ENCODE measurements around the gene XKR7.

XKR7 gene

GRCh38 chr20:31943052-31943471 is 24.9 kb upstream of the XKR7 start:
- peak in 15 of 56 donors; percentile 2 to 54 (median 18) for DNase-seq

DNA sequence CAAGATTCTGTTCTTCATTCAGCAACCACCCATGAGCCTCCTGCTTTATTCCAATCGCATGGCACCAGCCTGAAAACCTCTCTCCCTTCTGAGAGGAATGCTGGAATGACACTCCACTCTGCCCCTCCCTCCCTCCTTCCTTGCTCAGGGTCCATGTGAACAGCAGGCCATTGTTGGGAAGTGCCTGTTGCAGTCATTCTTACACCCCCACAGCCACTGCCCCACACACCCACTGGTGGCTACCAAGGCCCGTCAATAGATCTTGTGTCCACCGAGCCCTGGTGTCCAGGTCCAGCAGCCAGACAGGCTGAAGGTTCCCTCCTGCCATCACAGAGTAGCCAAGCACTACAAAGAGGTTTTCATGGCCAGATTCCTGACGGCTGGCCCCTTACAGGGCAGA is 22.6 kb upstream of the XKR7 start:
- no peak for DNase-seq

DNA sequence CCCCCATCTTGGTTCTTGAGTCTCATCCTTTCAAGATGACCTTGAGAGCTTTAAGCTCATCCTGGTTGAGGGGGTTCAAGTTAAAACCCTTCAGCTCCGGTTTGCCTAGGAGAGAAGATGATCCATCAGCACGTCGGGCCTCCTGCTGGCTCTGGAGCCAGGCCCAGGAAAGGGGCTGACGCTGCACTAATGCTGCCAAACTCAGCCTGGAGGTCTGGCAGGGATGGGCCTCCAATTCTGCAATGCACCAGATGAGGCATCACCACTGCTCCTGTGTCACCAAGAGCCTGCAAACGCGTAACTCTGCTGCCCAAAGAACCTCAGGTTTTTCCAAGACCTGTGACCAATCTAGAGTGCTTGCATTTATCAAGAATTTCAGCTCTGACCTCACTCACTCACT is 22.2 kb upstream of the XKR7 start:
- peak in 4 of 56 donors; percentile 1 to 9 (median 5) for DNase-seq

- no peak for DNase-seq
Measured at GRCh38 chr20:31948008-31948407, 19.9 kb upstream of the XKR7 start.

DNA sequence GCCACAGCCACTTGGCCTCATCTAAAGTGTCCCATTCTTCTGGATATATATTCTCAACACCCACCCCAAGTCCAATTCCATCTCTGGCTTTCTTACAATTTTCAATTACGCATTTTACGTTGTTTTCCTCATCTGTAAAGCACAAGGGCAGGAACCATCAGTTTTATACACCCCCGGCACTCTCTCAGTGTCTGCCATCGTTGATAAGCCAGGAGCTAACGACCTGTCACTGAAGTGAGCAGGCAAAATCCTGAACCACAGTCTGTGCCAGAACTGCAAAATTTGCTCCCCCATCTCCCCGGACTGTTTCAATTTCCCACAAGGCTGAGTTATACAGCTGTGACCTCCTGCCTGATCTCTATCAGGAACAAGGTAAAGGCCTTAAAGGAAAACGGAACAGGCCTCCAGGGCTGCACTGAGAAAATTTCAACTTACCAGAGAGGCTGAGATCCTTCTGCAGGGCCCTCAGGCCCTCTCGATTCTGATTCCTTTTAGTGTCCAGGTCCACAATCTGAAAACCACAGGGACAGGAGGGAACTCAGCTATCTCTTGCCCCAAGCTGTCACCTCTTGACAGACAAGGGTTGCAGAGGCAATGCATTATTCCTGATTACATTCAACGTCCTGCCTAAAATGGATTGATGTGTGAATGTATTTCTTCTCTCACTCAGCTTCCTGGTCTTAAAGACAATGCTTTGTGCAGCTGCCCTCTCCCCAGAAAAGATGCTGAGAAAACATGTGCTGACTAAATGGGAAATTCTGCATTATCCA is 17.9 kb upstream of the XKR7 start:
- no peak for DNase-seq

GRCh38 chr20:31951203-31951529 is 16.8 kb upstream of the XKR7 start:
- DNase-seq = no peak

- peak in 55 of 56 donors; percentile 29 to 93 (median 83) for DNase-seq
Measured at GRCh38 chr20:31951530-31952453, 16.2 kb upstream of the XKR7 start, which contains the start of gene PDRG1. Gene PDRG1, minus strand, starts transcription at chr20:31952046. Its CDS starts 85 bp downstream, at chr20:31951961.

GRCh38 chr20:31953556-31954148 is 14.3 kb upstream of the XKR7 start:
- DNase-seq = no peak

- no peak for DNase-seq
Measured at GRCh38 chr20:31954500-31954899, 13.5 kb upstream of the XKR7 start.

GRCh38 chr20:31956556-31957526 is 11.1 kb upstream of the XKR7 start:
- DNase-seq = no peak

- no peak for DNase-seq
Measured at GRCh38 chr20:31962761-31963160, 5.2 kb upstream of the XKR7 start.

DNA sequence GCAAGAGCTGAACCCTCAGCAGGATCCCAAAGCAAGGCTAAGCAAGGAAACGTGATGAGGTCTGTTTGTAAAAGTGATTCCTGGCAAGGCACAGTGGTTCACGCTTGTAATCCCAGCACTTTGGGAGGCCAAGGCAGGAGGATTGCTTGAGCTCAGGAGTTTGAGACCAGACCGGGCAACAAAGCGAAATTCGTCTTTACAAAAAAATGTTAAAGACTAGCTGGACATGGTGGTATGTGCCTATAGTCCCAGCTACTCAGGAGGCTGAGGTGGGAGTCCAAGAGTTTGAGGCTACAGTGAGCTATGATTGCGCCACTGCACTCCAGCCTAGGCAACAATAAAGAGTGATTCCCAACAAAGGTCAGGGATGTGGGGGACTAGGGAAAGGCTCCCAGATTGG is 4.1 kb upstream of the XKR7 start:
- no peak for DNase-seq

DNA sequence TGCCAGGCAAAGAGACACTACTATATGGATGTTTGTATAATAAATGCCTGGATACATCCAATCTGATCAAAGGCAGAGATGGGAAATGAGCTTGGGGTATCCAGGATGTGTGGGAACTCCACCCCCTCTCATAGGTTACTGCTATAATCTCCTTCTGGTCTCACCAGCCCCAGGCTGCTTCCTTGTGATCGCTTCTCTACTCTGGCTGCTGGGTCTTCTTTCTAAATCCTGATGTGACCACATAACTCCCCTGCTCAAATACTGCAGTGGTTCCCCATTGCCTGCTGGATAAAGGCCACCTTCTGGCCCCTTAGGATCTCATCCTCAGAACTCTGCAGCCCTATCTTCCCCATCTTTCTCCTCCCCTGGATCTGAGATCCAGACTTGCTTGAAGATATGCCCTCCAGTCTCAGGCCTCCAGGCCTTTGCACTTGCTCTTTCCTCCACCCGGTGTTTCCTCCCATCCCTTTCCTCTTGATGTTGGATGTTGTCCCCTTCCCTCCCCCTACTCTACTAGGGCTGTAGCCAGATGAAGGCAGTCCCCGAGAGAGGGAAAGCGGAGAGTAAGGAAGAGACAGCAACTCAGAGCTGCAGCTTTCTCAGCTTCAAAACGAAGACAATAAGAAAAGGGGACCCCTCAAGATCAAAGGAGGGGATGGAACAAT is 828 bp upstream of the XKR7 start:
- DNase-seq = no peak

- peak in 48 of 56 donors; percentile 1 to 70 (median 34) for DNase-seq
Measured at GRCh38 chr20:31968291-31969126, 558 bp downstream of the XKR7 start.

DNA sequence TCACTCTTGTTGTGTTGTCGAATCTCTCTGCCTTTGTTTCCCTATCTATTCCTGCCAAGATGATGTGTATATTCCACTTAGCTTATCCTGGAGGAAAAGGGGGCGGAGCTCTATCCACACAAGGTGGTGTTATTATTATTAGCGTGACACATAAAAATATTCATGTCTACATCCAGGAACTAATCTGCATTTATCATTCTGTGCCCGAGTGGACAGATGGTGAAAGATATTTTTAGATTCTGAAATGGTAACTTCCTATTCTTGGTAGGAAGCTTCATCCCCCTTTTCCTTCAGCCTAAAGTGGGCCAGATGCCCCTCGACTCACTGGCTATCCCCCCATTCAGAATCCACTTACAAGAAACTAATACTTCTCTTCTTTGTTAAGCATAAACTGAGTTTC is 2.0 kb downstream of the XKR7 start:
- DNase-seq = peak in 1 of 56 donors; percentile 3

GRCh38 chr20:31972471-31973021 is 4.6 kb downstream of the XKR7 start:
- no peak for DNase-seq

GRCh38 chr20:31974296-31974695 is 6.3 kb downstream of the XKR7 start:
- DNase-seq = no peak

DNA sequence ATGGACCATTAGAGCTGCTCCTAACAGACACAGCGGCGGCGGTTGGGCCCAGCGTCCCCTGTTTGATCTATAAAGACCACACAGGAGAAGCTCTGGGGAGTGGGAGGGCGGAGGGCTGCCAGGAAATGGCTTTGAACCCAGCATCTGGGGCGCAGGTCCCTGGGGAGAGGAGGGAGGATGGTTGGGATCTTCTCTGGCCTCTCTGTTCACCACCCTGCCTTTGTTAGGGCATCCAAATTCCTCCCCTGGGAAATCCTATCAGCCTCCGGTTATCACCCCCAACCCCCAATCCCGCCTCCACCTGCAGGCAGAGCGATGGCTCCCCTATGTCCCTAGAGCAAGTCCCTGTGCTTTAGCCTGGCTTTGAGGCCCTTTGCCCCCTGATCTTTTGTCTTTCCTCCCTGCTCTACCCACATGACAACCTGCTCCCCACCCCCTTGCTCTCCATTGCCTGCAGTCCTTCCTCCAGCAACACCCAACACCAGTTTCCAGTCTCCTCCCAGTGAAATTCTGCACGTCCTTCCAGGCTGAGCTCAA is 7.1 kb downstream of the XKR7 start:
- DNase-seq = no peak

DNA sequence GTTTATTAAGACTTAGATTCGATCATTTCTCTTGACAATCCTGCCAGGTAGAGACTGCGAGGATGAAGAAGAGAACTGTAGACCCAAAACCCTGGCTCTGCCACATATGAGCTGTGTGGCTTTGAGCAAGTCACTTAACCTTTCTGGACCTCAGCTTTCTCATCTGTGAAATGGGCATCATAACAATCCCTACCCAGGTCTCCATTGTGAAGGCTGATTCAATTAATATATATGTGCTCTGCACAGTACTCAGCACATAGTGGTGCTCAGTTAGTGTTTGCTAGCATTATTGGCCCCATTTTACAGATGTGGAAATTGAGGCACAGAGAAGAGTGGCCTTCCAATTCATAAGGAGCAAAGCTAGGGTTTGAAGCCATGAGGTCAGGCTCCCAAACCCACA is 7.9 kb downstream of the XKR7 start:
- no peak for DNase-seq

Measured in nucleus accumbens (tissue), 56 donors.